ENCODE results near the gene GSC2. TPM values are rescaled to one million over a fixed set of nuclear protein-coding genes. Genes with fewer than 3 reads are reported as not detected.

The GSC2 gene
- total RNA-seq, 1 experiment from 2014 or later = not detected

Other genes with a start within 250 kb of the GSC2 start
- 0.62 and 0.81 TPM in 2 replicates for gene DGCR6, start 244.0 kb downstream of the GSC2 start, total RNA-seq (2014; rRNA removed; shearing (Covaris generic))
- gene PRODH, start 214.0 kb downstream of the GSC2 start, total RNA-seq (2014; rRNA removed; shearing (Covaris generic)) = not detected in 2 replicates
- 33.7 and 34.3 TPM in 2 replicates for gene DGCR2, start 27.9 kb downstream of the GSC2 start, total RNA-seq (2014; rRNA removed; shearing (Covaris generic))
- gene TSSK2, start 19.0 kb downstream of the GSC2 start, total RNA-seq (2014; rRNA removed; shearing (Covaris generic)) = not detected in 2 replicates
- 15.8 and 17.3 TPM in 2 replicates for gene ESS2, start 5.6 kb downstream of the GSC2 start, total RNA-seq (2014; rRNA removed; shearing (Covaris generic))
- 109 and 121 TPM in 2 replicates for gene SLC25A1, start 28.4 kb upstream of the GSC2 start, total RNA-seq (2014; rRNA removed; shearing (Covaris generic))
- 5.8 and 8.8 TPM in 2 replicates for gene CLTCL1, start 141.4 kb upstream of the GSC2 start, total RNA-seq (2014; rRNA removed; shearing (Covaris generic))

Data from M059J (cell line).